HG03025 (cell line): ENCODE measurements around the gene TMEM41B.

Experiments used
- ATAC-seq: cut with Tn5 transposase; IDR thresholded peaks from one replicate; pipeline ENCODE4 v1.9.1; 2021; ENCODE audit warnings: mild to moderate bottlenecking, moderate library complexity; ENCODE audit not compliant: unreplicated experiment, low FRiP score

TMEM41B gene

GRCh38 chr11:9313648-9314290 lies 624 bp downstream of the TMEM41B start:
- ATAC-seq, result peak; percentile 18

- no peak for ATAC-seq
These were observed 3.8 kb downstream of the TMEM41B start for GRCh38 chr11:9310485-9311090.

GRCh38 chr11:9304178-9304577 lies 10.2 kb downstream of the TMEM41B start:
- ATAC-seq, result no peak

GRCh38 chr11:9302448-9302847 lies 11.9 kb downstream of the TMEM41B start:
- ATAC-seq, result no peak

- no peak for ATAC-seq
These were observed 12.7 kb downstream of the TMEM41B start for GRCh38 chr11:9301720-9302119.

- no peak for ATAC-seq
These were observed 20.7 kb downstream of the TMEM41B start for GRCh38 chr11:9293646-9294045.

- no peak for ATAC-seq
These were observed 28.4 kb downstream of the TMEM41B start for GRCh38 chr11:9285850-9286587.

- ATAC-seq, result peak; percentile 80
These were observed 33.6 kb downstream of the TMEM41B start for GRCh38 chr11:9280655-9281301.

GRCh38 chr11:9277176-9277575 lies 37.2 kb downstream of the TMEM41B start:
- ATAC-seq, result no peak

- ATAC-seq, result no peak
These were observed 37.8 kb downstream of the TMEM41B start for GRCh38 chr11:9276571-9276970.

GRCh38 chr11:9274499-9275258 lies 39.7 kb downstream of the TMEM41B start:
- ATAC-seq, result no peak

- no peak for ATAC-seq
These were observed 40.7 kb downstream of the TMEM41B start for GRCh38 chr11:9273376-9274336.

- no peak for ATAC-seq
These were observed 44.8 kb downstream of the TMEM41B start for GRCh38 chr11:9269492-9270013.

- ATAC-seq, result no peak
These were observed 46.7 kb downstream of the TMEM41B start for GRCh38 chr11:9267680-9268079.

- ATAC-seq, result no peak
These were observed 47.5 kb downstream of the TMEM41B start for GRCh38 chr11:9266926-9267325.

GRCh38 chr11:9266132-9266736 lies 48.2 kb downstream of the TMEM41B start:
- ATAC-seq, result no peak

GRCh38 chr11:9265211-9266131 lies 48.9 kb downstream of the TMEM41B start, which contains the start of gene DENND5A:
Gene DENND5A (minus strand): TSS chr11:9265350. CDS start chr11:9265069, 281 bp downstream.
- peak; percentile 34 for ATAC-seq
